ENCODE data around the gene UGGT2.

The UGGT2 gene

GRCh38 chr13:95814495-95814894, 238.7 kb downstream of the UGGT2 start:
- H3K4me1 ChIP-seq (ENCODE audit: control insufficient read depth in 2 of 2, insufficient read depth in 2 of 2, low read length in 2 of 2), result no peaks in the 10 kb centered on the region
- no peak overlapping the region for H3K27ac ChIP-seq (ENCODE audit: low read depth in 2 of 2, low read length in 2 of 2)
- H3K9ac ChIP-seq (ENCODE audit: low read depth in 1 of 2, low read length in 2 of 2), result no peak overlapping the region
- H3K36me3 ChIP-seq (ENCODE audit: control insufficient read depth in 2 of 2, insufficient read depth in 2 of 2, low read length in 2 of 2), result peaks cover 0 to 3% of the 10 kb centered on the region in 2 donors
- peaks cover 4 to 6% of the 10 kb centered on the region in 2 donors for H3K9me3 ChIP-seq (ENCODE audit: control insufficient read depth in 2 of 2, low read length in 2 of 2)
- no peaks in the 10 kb centered on the region for H3K27me3 ChIP-seq (ENCODE audit: control insufficient read depth in 2 of 2, insufficient read depth in 2 of 2, low read length in 2 of 2)
- no peak overlapping the region for H3K4me3 ChIP-seq (ENCODE audit: low read length in 2 of 2)

GRCh38 chr13:95813139-95813538, 240.1 kb downstream of the UGGT2 start:
- H3K4me3 ChIP-seq (ENCODE audit: low read length in 2 of 2), result no peak overlapping the region
- peaks cover 4 to 6% of the 10 kb centered on the region in 2 donors for H3K9me3 ChIP-seq (ENCODE audit: control insufficient read depth in 2 of 2, low read length in 2 of 2)
- no peaks in the 10 kb centered on the region for H3K4me1 ChIP-seq (ENCODE audit: control insufficient read depth in 2 of 2, insufficient read depth in 2 of 2, low read length in 2 of 2)
- peaks cover 0 to 3% of the 10 kb centered on the region in 2 donors for H3K36me3 ChIP-seq (ENCODE audit: control insufficient read depth in 2 of 2, insufficient read depth in 2 of 2, low read length in 2 of 2)
- no peak overlapping the region for H3K27ac ChIP-seq (ENCODE audit: low read depth in 2 of 2, low read length in 2 of 2)
- H3K9ac ChIP-seq (ENCODE audit: low read depth in 1 of 2, low read length in 2 of 2), result no peak overlapping the region
- H3K27me3 ChIP-seq (ENCODE audit: control insufficient read depth in 2 of 2, insufficient read depth in 2 of 2, low read length in 2 of 2), result no peaks in the 10 kb centered on the region

- no peaks in the 10 kb centered on the region for H3K27me3 ChIP-seq (ENCODE audit: control insufficient read depth in 2 of 2, insufficient read depth in 2 of 2, low read length in 2 of 2)
- no peaks in the 10 kb centered on the region for H3K4me1 ChIP-seq (ENCODE audit: control insufficient read depth in 2 of 2, insufficient read depth in 2 of 2, low read length in 2 of 2)
- no peak overlapping the region for H3K4me3 ChIP-seq (ENCODE audit: low read length in 2 of 2)
- no peak overlapping the region for H3K9ac ChIP-seq (ENCODE audit: low read depth in 1 of 2, low read length in 2 of 2)
- no peak overlapping the region for H3K27ac ChIP-seq (ENCODE audit: low read depth in 2 of 2, low read length in 2 of 2)
- peaks cover 0 to 3% of the 10 kb centered on the region in 2 donors for H3K36me3 ChIP-seq (ENCODE audit: control insufficient read depth in 2 of 2, insufficient read depth in 2 of 2, low read length in 2 of 2)
- H3K9me3 ChIP-seq (ENCODE audit: control insufficient read depth in 2 of 2, low read length in 2 of 2), result peaks cover 4 to 6% of the 10 kb centered on the region in 2 donors
Observed at GRCh38 chr13:95809429-95809828, 243.8 kb downstream of the UGGT2 start.

DNA sequence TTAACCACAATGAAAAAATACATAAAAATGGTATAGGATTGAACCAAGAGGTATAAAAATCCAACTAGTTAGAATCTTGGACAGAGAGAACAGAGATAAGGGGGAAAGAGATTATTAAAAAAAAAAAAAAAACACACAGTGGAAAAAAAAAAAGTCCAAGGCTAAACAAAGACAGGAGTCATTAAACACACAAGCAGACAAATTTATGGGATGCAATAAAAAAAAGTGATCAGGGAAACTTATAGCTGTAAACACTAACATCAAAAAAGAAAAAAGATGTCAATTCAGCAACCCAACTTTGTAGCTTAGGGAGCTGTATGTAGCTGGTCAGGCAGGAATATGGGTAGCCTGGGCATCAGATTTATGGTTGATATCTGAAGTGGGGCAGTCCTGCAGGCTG, 247.3 kb downstream of the UGGT2 start:
- no peaks in the 10 kb centered on the region for H3K27me3 ChIP-seq (ENCODE audit: control insufficient read depth in 2 of 2, insufficient read depth in 2 of 2, low read length in 2 of 2)
- H3K9ac ChIP-seq (ENCODE audit: low read depth in 1 of 2, low read length in 2 of 2), result no peak overlapping the region
- H3K9me3 ChIP-seq (ENCODE audit: control insufficient read depth in 2 of 2, low read length in 2 of 2), result peaks cover 0 to 2% of the 10 kb centered on the region in 2 donors
- H3K27ac ChIP-seq (ENCODE audit: low read depth in 2 of 2, low read length in 2 of 2), result no peak overlapping the region
- H3K4me3 ChIP-seq (ENCODE audit: low read length in 2 of 2), result no peak overlapping the region
- peaks cover 0 to 3% of the 10 kb centered on the region in 2 donors for H3K36me3 ChIP-seq (ENCODE audit: control insufficient read depth in 2 of 2, insufficient read depth in 2 of 2, low read length in 2 of 2)
- H3K4me1 ChIP-seq (ENCODE audit: control insufficient read depth in 2 of 2, insufficient read depth in 2 of 2, low read length in 2 of 2), result no peaks in the 10 kb centered on the region

DNA sequence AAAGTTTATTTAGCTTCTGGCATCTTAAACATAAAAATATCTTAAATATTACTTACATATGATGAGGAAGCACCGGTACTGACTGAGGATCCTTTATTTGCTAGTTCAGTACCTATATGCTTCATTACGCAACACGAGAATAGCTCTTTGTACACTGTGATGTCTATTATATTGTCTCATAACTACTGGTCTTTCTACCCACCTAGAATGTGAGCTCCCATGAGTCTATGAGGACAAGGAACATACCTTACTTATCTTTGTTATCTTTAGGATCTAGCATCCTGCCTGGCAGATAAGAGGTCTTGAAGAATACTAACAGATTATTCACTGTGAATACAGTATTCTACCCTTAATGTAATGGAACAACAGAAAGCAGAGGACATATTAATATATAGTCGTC, 251.4 kb downstream of the UGGT2 start:
- Histone ChIP-seq H3K9ac (ENCODE audit: low read depth in 1 of 2, low read length in 2 of 2) (no peak overlapping the region), H3K27ac (ENCODE audit: low read depth in 2 of 2, low read length in 2 of 2) (no peak overlapping the region), H3K36me3 (ENCODE audit: control insufficient read depth in 2 of 2, insufficient read depth in 2 of 2, low read length in 2 of 2) (no peaks in the 10 kb centered on the region), H3K4me1 (ENCODE audit: control insufficient read depth in 2 of 2, insufficient read depth in 2 of 2, low read length in 2 of 2) (no peaks in the 10 kb centered on the region), H3K27me3 (ENCODE audit: control insufficient read depth in 2 of 2, insufficient read depth in 2 of 2, low read length in 2 of 2) (no peaks in the 10 kb centered on the region), H3K4me3 (ENCODE audit: low read length in 2 of 2) (no peak overlapping the region), H3K9me3 (ENCODE audit: control insufficient read depth in 2 of 2, low read length in 2 of 2) (no peaks in the 10 kb centered on the region)

GRCh38 chr13:95800436-95800835, 252.8 kb downstream of the UGGT2 start:
- Histone ChIP-seq H3K27me3 (ENCODE audit: control insufficient read depth in 2 of 2, insufficient read depth in 2 of 2, low read length in 2 of 2) (no peaks in the 10 kb centered on the region), H3K9me3 (ENCODE audit: control insufficient read depth in 2 of 2, low read length in 2 of 2) (no peaks in the 10 kb centered on the region), H3K9ac (ENCODE audit: low read depth in 1 of 2, low read length in 2 of 2) (no peak overlapping the region), H3K27ac (ENCODE audit: low read depth in 2 of 2, low read length in 2 of 2) (no peak overlapping the region), H3K4me3 (ENCODE audit: low read length in 2 of 2) (no peak overlapping the region), H3K36me3 (ENCODE audit: control insufficient read depth in 2 of 2, insufficient read depth in 2 of 2, low read length in 2 of 2) (no peaks in the 10 kb centered on the region), H3K4me1 (ENCODE audit: control insufficient read depth in 2 of 2, insufficient read depth in 2 of 2, low read length in 2 of 2) (no peaks in the 10 kb centered on the region)

GRCh38 chr13:95797016-95797415, 256.2 kb downstream of the UGGT2 start:
- Histone ChIP-seq H3K4me3 (ENCODE audit: low read length in 2 of 2) (no peak overlapping the region), H3K4me1 (ENCODE audit: control insufficient read depth in 2 of 2, insufficient read depth in 2 of 2, low read length in 2 of 2) (no peaks in the 10 kb centered on the region), H3K9ac (ENCODE audit: low read depth in 1 of 2, low read length in 2 of 2) (no peak overlapping the region), H3K36me3 (ENCODE audit: control insufficient read depth in 2 of 2, insufficient read depth in 2 of 2, low read length in 2 of 2) (peaks cover 6 to 11% of the 10 kb centered on the region in 2 donors), H3K27ac (ENCODE audit: low read depth in 2 of 2, low read length in 2 of 2) (no peak overlapping the region), H3K27me3 (ENCODE audit: control insufficient read depth in 2 of 2, insufficient read depth in 2 of 2, low read length in 2 of 2) (no peaks in the 10 kb centered on the region), H3K9me3 (ENCODE audit: control insufficient read depth in 2 of 2, low read length in 2 of 2) (no peaks in the 10 kb centered on the region)

GRCh38 chr13:95793781-95794180, 259.4 kb downstream of the UGGT2 start:
- no peak overlapping the region for H3K9ac ChIP-seq (ENCODE audit: low read depth in 1 of 2, low read length in 2 of 2)
- no peak overlapping the region for H3K4me3 ChIP-seq (ENCODE audit: low read length in 2 of 2)
- no peak overlapping the region for H3K27ac ChIP-seq (ENCODE audit: low read depth in 2 of 2, low read length in 2 of 2)
- peaks cover 21 to 32% of the 10 kb centered on the region in 2 donors for H3K36me3 ChIP-seq (ENCODE audit: control insufficient read depth in 2 of 2, insufficient read depth in 2 of 2, low read length in 2 of 2)
- H3K27me3 ChIP-seq (ENCODE audit: control insufficient read depth in 2 of 2, insufficient read depth in 2 of 2, low read length in 2 of 2), result no peaks in the 10 kb centered on the region
- no peaks in the 10 kb centered on the region for H3K4me1 ChIP-seq (ENCODE audit: control insufficient read depth in 2 of 2, insufficient read depth in 2 of 2, low read length in 2 of 2)
- no peaks in the 10 kb centered on the region for H3K9me3 ChIP-seq (ENCODE audit: control insufficient read depth in 2 of 2, low read length in 2 of 2)

GRCh38 chr13:95793018-95793555, 260.1 kb downstream of the UGGT2 start:
- no peak overlapping the region for H3K27ac ChIP-seq (ENCODE audit: low read depth in 2 of 2, low read length in 2 of 2)
- no peak overlapping the region for H3K4me3 ChIP-seq (ENCODE audit: low read length in 2 of 2)
- H3K27me3 ChIP-seq (ENCODE audit: control insufficient read depth in 2 of 2, insufficient read depth in 2 of 2, low read length in 2 of 2), result no peaks in the 10 kb centered on the region
- H3K9me3 ChIP-seq (ENCODE audit: control insufficient read depth in 2 of 2, low read length in 2 of 2), result no peaks in the 10 kb centered on the region
- no peak overlapping the region for H3K9ac ChIP-seq (ENCODE audit: low read depth in 1 of 2, low read length in 2 of 2)
- H3K4me1 ChIP-seq (ENCODE audit: control insufficient read depth in 2 of 2, insufficient read depth in 2 of 2, low read length in 2 of 2), result no peaks in the 10 kb centered on the region
- peaks cover 21 to 39% of the 10 kb centered on the region in 2 donors for H3K36me3 ChIP-seq (ENCODE audit: control insufficient read depth in 2 of 2, insufficient read depth in 2 of 2, low read length in 2 of 2)

- Histone ChIP-seq H3K4me1 (ENCODE audit: control insufficient read depth in 2 of 2, insufficient read depth in 2 of 2, low read length in 2 of 2) (no peaks in the 10 kb centered on the region), H3K36me3 (ENCODE audit: control insufficient read depth in 2 of 2, insufficient read depth in 2 of 2, low read length in 2 of 2) (peaks cover 26 to 46% of the 10 kb centered on the region in 2 donors), H3K27me3 (ENCODE audit: control insufficient read depth in 2 of 2, insufficient read depth in 2 of 2, low read length in 2 of 2) (no peaks in the 10 kb centered on the region), H3K9me3 (ENCODE audit: control insufficient read depth in 2 of 2, low read length in 2 of 2) (no peaks in the 10 kb centered on the region), H3K9ac (ENCODE audit: low read depth in 1 of 2, low read length in 2 of 2) (no peak overlapping the region), H3K4me3 (ENCODE audit: low read length in 2 of 2) (no peak overlapping the region), H3K27ac (ENCODE audit: low read depth in 2 of 2, low read length in 2 of 2) (no peak overlapping the region)
Observed at GRCh38 chr13:95791084-95791722, 262.0 kb downstream of the UGGT2 start.
